Natural killer cell (primary cell): ENCODE measurements around the gene EPB41L4B. TPM values are rescaled to one million over a fixed set of nuclear protein-coding genes. Genes with fewer than 3 reads are reported as not detected.

ENCODE experiments used
- ATAC-seq, 3 donors: fragments of 150-1000 bp in 2 of 3; fragments of 200-7000 bp in 1 of 3; cut with Tn5 transposase; 1 replicate in 1 of 3; 2 replicates in 2 of 3; pipeline ENCODE4 v1.10.0; 2021; ENCODE audit warnings: mild to moderate bottlenecking in 2 of 3, moderate library complexity in 2 of 3
- DNase-seq, 2 donors: peaks; one replicate each; pipeline versions ENCODE4 v3.0.0 to v3.0.0-alpha.2; 2013 to 2021; ENCODE audit warnings: mixed read lengths in 1 of 2
- H3K27ac ChIP-seq: one replicate; pipeline ENCODE4 v1.5.1; 2013; ENCODE audit warnings: mild to moderate bottlenecking, low read length
- H3K27me3 ChIP-seq: one replicate; pipeline ENCODE4 v1.6.1; 2013; ENCODE audit warnings: low read length; ENCODE audit not compliant: control insufficient read depth, insufficient read depth
- H3K36me3 ChIP-seq: one replicate; pipeline ENCODE4 v1.6.1; 2013; ENCODE audit warnings: low read length; ENCODE audit not compliant: control insufficient read depth, insufficient read depth
- H3K4me1 ChIP-seq: one replicate; pipeline ENCODE4 v1.6.1; 2013; ENCODE audit warnings: low read length; ENCODE audit not compliant: control insufficient read depth, insufficient read depth
- H3K4me3 ChIP-seq: one replicate; pipeline ENCODE4 v1.5.1; 2013; ENCODE audit warnings: low read length
- H3K9me3 ChIP-seq: one replicate; pipeline ENCODE4 v1.6.1; 2013; ENCODE audit warnings: low read length; ENCODE audit not compliant: control insufficient read depth, insufficient read depth
- H3K27ac Mint-ChIP-seq, 2 donors: one replicate each; pipeline ENCODE4 v1.8.0; 2022; ENCODE audit warnings: mild to moderate bottlenecking in 2 of 2, mixed read lengths in 2 of 2, moderate library complexity in 1 of 2
- H3K27me3 Mint-ChIP-seq, 2 donors: one replicate each; pipeline ENCODE4 v1.8.0; 2022; ENCODE audit warnings: low read depth in 2 of 2, mixed read lengths in 2 of 2
- H3K36me3 Mint-ChIP-seq: one replicate; pipeline ENCODE4 v1.8.0; 2022; ENCODE audit warnings: mixed read lengths
- H3K4me1 Mint-ChIP-seq, 2 donors: one replicate each; pipeline ENCODE4 v1.8.0; 2022; ENCODE audit warnings: mixed read lengths in 2 of 2
- H3K4me3 Mint-ChIP-seq: one replicate; pipeline ENCODE4 v1.8.0; 2022; ENCODE audit warnings: mild to moderate bottlenecking, moderate library complexity, mixed read lengths
- H3K9me3 Mint-ChIP-seq, 2 donors: one replicate each; pipeline ENCODE4 v1.8.0; 2022; ENCODE audit warnings: mixed read lengths in 2 of 2
- CTCF ChIP-seq: fragments of 200-600 bp; IDR thresholded peaks from one replicate; pipeline ENCODE4 v1.8.0; 2022; ENCODE audit warnings: antibody characterized with exemption
- WGBS: methylation state at CpG from one replicate; pipeline ENCODE4 v1.1.7; 2013; ENCODE audit warnings: missing lambda C conversion rate; ENCODE audit not compliant: insufficient coverage; 5-methylcytosine and 5-hydroxymethylcytosine counted together
- intact Hi-C: fragments of 100-400 bp; cut with micrococcal nuclease; formaldehyde crosslinking; loops from one replicate; pipeline ENCODE4 v1.14.2; 2022
- total RNA-seq, 4 donors: library from RNA; stranded (reverse); fragments of 120-200 nt in 1 of 4; gene quantifications; one replicate each; pipeline versions ENCODE4 v1.2.3 to v1.2.4, GENCODE V29; 2013 to 2022

EPB41L4B gene
- total RNA-seq, 3 donors from 2014 or later (not counting 1 experiment from before 2014, with no cell fraction given), result not detected

- no peak overlapping the region for H3K4me3 Mint-ChIP-seq
- no peak overlapping the region for H3K4me3 ChIP-seq
- peaks cover 3% of the 10 kb centered on the region for H3K27me3 ChIP-seq
- H3K27ac Mint-ChIP-seq, result no peak overlapping the region
- 80% methylated on average over 3 of the region's 3 CpGs for WGBS
- no peaks in the 10 kb centered on the region for H3K36me3 ChIP-seq
- no peaks in the 10 kb centered on the region for H3K9me3 ChIP-seq
- H3K9me3 Mint-ChIP-seq, result no peaks in the 10 kb centered on the region
- H3K27ac ChIP-seq, result no peak overlapping the region
- ATAC-seq (no peak), DNase-seq (no peak)
- peaks cover 20 to 46% of the 10 kb centered on the region in 2 donors for H3K27me3 Mint-ChIP-seq
- H3K36me3 Mint-ChIP-seq, result no peaks in the 10 kb centered on the region
- peaks cover 0 to 5% of the 10 kb centered on the region in 2 donors for H3K4me1 Mint-ChIP-seq
- H3K4me1 ChIP-seq, result no peaks in the 10 kb centered on the region
- TF ChIP-seq CTCF, result no peak
- intact Hi-C loops, result no loop called here
Measured at GRCh38 chr9:109171926-109172325, 148.9 kb downstream of the EPB41L4B start.

DNA sequence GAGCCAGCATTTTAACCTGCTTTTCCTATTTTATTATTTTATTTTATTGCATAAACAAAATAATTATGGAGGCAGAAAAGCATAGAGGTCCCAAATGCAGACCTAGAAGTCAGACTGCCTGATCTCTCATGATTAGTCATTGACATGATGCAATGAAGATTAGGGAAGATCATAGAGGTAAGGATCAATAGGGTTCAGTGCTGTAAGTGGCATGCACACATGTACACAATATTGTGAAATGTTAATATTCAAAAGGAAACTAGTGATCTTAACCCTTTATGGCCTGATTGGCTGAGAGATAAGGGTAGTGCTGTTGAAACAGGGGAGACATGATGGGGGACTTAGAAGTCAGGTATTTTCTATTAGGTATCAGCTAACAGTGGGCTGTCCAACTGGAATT lies 152.7 kb downstream of the EPB41L4B start:
- intact Hi-C loops, result no loop called here
- DNase-seq (no peak), ATAC-seq (no peak)
- peaks cover 10% of the 10 kb centered on the region for H3K27me3 ChIP-seq
- H3K36me3 ChIP-seq, result no peaks in the 10 kb centered on the region
- Mint-ChIP-seq H3K27ac (no peak overlapping the region), H3K4me1 (peaks cover 0 to 5% of the 10 kb centered on the region in 2 donors), H3K9me3 (no peaks in the 10 kb centered on the region), H3K36me3 (no peaks in the 10 kb centered on the region), H3K27me3 (peaks cover 49 to 77% of the 10 kb centered on the region in 2 donors), H3K4me3 (no peak overlapping the region)
- H3K9me3 ChIP-seq, result no peaks in the 10 kb centered on the region
- H3K27ac ChIP-seq, result no peak overlapping the region
- H3K4me1 ChIP-seq, result no peaks in the 10 kb centered on the region
- no peak overlapping the region for H3K4me3 ChIP-seq
- no peak for TF ChIP-seq CTCF

DNA sequence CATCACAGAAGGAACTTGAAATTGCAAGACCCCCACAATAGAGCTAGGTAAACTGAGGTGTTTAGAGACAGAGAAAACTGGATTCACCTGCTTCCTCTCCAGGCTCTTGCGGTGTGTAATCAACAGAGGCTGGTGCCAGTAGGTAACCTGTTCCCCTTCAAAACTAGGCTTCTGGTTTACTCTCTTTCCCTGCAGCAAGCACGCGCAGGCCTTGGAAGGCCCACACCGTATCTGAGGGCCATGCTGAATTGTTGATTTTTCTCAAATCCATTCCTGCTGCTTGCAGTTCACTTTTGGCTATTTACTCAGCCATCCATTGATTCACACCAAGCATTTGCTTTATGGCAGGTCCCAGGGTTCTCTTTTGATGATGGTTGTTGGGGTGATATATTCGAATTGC lies 153.1 kb downstream of the EPB41L4B start:
- H3K27ac Mint-ChIP-seq, result no peak overlapping the region
- H3K27ac ChIP-seq, result no peak overlapping the region
- H3K9me3 ChIP-seq, result no peaks in the 10 kb centered on the region
- no peak for TF ChIP-seq CTCF
- intact Hi-C loops, result no loop called here
- peaks cover 51 to 81% of the 10 kb centered on the region in 2 donors for H3K27me3 Mint-ChIP-seq
- ATAC-seq, result no peak
- H3K27me3 ChIP-seq, result peaks cover 10% of the 10 kb centered on the region
- no peak overlapping the region for H3K4me3 ChIP-seq
- H3K4me1 Mint-ChIP-seq, result peaks cover 0 to 5% of the 10 kb centered on the region in 2 donors
- H3K4me1 ChIP-seq, result no peaks in the 10 kb centered on the region
- no peaks in the 10 kb centered on the region for H3K36me3 Mint-ChIP-seq
- H3K36me3 ChIP-seq, result no peaks in the 10 kb centered on the region
- no peak overlapping the region for H3K4me3 Mint-ChIP-seq
- 99% methylated on average over 4 of the region's 5 CpGs for WGBS
- DNase-seq, result no peak
- no peaks in the 10 kb centered on the region for H3K9me3 Mint-ChIP-seq
